Stimulated activated CD8-positive, alpha-beta memory T cell treated with anti-CD3 and anti-CD28 coated beads, Interleukin-15, amount 100 ng/mL, for 24 hours (primary cell): ENCODE data around the gene TCF7L2.

Source experiments
- DNase-seq: peaks from one replicate; pipeline ENCODE4 v3.0.0-alpha.2; 2020; ENCODE audit warnings: low read depth

The TCF7L2 gene

DNA sequence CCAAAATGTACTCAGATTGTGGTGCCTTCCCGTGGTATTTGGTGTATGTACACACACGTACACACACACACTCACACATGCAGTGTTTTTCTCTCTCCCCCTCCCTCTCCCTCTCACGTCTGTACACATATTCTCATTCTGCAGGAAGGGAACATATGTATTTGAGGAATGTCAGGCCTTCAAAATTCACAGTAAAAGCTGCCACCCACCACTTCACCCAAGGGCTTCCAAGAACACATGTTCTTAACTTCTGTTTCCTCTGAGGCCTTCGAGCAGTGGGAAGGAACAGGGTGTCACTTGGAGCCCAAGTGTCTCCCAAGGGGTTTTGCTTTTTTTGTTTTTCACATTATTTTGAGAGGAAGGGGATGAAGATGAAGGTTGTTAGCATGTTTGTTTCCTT lies 198.9 kb downstream of the TCF7L2 start:
- no peak for DNase-seq

DNA sequence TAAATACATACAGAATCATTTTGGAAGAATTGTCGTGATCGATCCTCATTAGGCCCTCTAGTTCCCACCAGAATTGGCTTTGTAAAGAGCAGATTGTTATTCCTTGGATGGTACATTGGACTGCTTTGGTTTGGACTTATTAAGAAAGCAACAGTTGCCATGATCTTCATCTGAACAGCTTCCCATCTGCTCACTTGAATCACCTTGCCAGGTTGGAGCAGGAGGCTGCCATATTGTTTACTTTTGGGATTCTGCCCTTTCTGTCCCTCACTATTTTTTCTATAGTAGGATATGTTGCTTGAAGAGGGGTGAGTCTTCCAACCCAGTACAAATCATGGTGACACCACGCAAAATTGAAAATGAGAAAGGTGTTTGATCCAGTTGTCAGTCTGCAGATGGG lies 199.6 kb downstream of the TCF7L2 start:
- no peak for DNase-seq

DNA sequence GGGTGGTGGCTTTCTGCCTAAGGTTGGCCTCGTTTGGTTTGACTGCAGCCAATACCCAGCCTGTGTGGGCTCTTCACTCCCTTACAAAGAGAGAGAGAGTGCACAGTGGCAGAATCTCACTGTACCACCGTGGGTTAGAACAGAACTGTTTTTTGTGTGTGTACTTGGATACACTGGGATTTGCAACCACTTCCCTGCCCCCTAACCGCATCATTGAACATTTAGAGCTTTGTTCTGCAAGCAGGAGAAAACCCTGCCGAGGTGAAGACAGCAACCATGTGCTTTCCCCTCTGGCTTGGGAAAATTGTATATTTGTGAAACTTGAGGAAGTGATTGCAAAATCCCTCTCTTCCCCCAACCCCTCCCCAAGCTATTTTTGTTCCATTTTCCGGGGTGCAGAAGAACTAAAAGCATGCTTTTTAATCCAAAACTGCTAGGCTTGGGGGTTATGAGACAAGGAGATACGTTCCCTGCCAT lies 201.2 kb downstream of the TCF7L2 start:
- DNase-seq = no peak

DNA sequence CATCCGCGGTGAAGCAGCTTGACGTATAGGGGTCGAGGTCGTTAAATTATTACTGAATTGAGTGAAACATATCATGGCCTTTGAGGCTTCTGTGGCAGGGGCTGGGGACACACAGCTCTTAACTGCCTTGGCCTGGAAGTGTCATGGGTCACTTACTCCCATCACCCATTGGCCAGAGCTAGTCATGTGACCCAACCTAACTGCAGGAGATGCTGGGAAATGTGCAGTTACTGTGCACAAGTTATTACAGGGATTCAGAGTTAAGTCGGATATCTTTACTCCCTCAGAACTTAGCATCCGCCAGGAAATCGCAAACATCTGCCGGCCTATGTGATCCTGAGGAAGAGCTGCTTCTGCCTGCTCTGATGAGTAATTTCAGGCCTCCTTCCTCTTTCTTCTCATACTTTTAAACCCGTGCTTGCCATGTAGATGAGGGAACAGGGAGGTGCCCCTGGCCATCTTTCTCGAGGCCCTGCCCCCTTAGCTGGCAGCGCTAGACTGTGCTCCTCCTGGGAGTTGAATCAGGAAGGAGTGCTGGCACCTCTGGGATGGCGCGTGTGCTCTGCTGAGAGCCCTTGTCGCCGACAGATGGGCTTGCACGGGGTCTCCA lies 203.6 kb downstream of the TCF7L2 start:
- DNase-seq = no peak

DNA sequence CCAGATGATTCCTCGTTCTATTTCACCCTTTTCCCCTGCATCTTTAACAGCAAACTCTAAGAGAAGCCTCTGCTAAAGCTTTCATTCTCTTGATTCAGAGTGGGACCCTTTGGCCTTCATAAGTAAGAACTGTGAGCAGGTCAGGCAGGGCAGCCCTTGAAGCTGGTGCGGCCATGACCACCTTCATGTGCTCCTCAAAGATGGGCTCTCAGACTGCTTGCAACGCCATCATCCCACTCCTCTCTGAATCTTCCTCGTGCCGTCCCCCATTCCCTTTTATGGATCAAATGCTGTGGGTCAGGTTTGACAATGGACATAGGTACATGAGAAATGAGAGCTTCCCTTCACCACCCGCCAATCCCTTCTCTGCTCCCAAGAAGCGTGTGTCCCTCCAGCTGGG lies 207.4 kb downstream of the TCF7L2 start:
- no peak for DNase-seq

DNA sequence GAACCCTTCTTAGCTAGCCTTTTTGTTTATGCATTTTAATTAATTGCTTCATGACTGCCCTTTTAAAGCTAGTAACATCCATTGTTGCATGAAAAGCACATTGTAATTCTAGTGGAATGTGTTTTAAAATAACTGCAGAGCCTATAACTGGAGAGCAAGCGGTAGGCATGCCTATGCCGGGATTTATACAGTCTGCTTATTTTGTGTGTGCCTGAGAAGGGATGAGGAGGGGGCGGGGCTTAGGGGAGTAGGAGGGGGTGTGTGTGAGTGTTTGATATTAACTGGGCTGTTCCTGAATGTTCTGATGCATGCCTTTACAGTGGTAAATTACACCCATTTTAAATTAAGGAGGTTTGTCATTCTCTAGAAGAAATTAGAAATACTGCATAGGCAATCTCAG lies 208.1 kb downstream of the TCF7L2 start:
- no peak for DNase-seq

DNA sequence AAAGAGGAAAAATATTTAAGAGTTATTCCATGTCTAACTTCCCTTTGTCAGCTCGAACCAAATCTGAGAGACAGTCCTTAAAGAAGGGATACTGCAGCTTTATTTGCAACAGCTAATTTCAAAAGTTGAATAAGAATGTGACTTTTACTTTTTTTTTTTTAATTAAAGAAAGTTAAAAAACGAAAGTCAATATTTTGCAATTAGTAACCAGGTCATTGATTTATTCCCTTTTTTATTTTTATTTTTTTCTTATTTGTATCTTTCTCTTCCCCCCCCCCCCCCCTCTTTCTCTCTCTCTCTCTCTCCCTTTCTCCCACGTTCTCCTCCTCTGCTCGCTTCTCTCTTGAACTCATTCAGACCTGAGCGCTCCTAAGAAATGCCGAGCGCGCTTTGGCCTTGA lies 209.5 kb downstream of the TCF7L2 start:
- DNase-seq = no peak

DNA sequence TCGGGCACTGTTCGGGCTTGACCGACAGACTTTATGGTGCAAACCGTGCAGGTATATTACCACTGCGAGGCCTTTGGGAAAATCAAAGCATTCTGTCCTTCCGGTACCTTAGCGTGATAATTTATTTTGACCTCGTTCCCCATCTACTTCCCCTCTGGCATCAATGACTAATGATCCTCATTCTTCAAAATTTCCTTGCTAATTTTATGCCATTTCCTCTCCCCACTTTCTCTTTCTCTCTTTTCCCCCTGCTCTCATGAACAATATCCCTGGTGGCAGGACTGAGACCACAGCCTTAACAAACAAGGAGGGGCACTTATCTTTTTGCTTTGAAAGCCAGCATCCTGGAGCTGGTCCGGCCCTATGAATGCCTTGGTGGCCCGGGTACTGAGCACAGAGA lies 210.6 kb downstream of the TCF7L2 start:
- DNase-seq = no peak

DNA sequence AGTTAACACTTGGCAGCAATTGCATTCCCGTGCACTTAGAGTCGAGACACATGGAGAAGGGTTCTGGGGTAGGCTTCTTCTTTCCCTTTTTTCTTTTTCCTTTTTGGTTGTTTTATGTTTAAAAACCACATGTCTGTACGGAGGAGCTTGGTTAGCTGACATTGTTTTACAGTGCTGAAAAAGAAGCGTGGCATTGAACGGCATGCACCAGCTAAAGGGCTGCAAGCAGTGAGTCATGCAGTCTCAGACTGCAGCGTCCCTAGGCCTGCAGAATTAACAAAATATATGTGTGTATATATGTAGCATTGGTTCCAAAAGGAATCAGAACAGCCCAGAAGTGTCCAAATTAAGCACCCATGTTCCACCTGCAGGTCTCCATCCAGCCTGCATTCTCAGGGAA lies 211.0 kb downstream of the TCF7L2 start:
- DNase-seq = no peak

DNA sequence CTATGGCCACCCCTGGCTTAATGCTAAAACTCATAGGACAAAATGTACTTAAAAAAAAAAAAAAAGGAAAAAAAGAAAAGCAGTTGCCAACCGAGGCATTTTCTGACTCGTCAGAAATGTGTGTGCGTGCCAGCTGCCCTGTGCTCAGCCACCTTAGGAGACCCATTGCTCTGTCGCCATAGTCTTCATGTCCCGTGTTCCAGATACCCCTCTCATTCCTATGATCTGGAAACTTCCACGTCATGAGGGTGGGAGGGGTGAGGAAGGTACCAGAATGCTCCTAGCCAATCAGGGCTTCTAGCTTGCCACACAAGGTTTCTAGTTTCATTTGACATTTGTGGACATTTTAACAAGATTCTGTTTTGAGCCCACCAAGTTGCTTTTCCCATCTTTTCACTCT lies 212.9 kb downstream of the TCF7L2 start:
- DNase-seq = no peak

DNA sequence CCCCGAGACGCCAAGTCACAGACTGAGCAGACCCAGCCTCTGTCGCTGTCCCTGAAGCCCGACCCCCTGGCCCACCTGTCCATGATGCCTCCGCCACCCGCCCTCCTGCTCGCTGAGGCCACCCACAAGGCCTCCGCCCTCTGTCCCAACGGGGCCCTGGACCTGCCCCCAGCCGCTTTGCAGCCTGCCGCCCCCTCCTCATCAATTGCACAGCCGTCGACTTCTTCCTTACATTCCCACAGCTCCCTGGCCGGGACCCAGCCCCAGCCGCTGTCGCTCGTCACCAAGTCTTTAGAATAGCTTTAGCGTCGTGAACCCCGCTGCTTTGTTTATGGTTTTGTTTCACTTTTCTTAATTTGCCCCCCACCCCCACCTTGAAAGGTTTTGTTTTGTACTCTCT lies 215.6 kb downstream of the TCF7L2 start:
- DNase-seq = no peak

DNA sequence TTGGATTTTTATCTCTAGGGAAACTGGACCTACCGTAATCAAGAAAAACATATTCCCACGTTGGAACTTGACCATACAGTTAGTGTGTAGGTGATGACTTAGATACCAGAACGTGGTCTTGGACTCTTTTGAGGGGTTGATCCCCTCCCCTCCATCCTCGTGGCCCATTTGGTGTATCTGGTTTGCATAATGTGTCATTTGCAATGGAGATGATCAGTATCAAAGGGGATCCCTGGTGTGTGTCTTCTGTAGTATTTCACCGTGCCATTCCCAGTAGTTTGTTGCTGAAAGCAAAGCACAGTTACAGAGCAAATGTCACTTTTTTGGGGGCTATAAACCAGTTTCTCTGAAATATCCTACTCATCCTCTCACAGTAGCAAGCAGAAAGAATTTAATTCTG lies 217.7 kb downstream of the TCF7L2 start:
- no peak for DNase-seq

DNA sequence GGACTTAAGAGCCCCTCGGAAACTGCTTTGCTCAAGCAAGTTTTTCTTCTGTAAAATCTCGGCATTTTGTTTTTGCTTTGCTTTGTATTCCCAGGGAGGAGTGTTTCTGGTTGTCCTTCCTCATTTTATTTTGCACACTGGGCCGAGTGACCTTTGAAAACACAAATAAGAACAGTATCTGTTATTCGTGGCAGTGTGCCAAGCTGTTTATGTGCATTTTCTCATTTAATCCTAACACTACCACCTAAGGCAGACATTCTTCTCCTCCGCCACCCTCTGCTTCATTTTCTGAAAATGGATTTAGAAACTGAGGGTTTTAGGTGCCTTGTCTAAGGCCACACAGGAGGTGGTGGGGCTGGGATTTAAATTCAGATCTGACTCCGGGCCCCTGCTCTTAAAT lies 218.5 kb downstream of the TCF7L2 start:
- no peak for DNase-seq

DNA sequence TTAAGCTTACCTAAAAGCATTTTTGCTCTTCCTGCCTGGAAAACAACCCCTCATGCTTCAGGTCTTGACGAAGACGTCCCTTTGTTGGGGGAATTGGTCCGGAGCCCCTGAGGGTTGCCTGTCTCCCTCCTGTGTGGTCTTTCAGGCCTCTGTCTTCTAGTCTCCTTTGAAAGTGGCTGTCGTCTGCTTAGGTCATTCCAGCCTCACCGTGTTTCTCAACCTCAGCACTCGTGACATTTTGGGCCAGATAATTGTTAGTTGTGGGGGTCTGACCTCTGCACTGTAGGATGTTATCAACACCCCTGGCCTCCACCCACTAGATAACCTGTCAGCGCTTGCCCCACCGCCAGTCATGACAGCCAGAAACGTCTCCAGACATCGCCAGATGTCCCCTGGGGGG lies 219.1 kb downstream of the TCF7L2 start:
- no peak for DNase-seq

DNA sequence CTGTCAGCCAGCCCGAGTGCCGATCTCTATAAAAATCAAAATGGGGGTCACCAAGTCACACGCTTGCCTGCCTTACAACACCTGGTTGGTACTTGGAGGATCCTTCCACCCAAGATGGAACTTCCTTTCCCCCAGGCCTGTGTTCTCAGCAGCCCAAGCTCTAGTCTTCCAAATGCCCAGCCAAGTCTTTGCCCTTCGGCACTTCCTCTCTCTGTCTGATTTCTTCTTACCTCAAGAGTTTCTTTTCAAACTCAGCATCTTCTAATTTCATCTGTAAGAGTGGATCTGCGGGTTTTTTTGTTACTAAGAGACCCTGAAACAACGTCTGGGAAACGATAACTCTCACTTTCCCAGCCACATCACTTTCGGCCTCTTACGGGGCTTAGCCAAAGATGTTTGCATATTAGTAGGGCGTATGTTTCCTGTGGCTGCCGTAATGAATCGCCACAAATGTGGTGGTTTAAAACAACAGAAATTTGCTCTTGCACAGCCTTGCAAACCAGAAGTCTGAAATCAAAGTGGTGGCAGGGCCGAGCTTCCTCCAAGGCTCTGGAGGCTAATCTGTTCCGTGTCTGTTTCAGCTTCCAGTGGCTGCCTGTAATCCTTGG lies 219.9 kb downstream of the TCF7L2 start:
- no peak for DNase-seq

DNA sequence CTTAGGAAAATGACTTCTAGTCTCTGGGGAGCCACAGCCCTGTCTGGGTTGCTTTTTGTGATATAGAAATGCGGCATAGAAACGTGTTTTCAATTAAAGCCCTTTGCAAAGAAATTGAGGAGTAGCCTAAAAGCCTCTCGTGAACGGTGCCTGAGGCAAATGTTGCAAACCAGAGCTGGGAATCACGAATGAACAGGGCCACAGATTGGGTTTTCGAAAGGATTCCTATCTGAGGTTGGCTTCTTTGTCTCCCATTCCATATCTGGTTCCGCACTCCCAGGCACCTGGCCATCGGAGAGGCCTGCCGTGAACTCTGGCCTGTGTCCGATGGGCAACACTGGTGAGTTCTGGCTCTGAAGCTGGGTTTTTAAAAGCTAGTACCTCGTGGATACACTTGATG lies 221.6 kb downstream of the TCF7L2 start:
- DNase-seq = no peak

DNA sequence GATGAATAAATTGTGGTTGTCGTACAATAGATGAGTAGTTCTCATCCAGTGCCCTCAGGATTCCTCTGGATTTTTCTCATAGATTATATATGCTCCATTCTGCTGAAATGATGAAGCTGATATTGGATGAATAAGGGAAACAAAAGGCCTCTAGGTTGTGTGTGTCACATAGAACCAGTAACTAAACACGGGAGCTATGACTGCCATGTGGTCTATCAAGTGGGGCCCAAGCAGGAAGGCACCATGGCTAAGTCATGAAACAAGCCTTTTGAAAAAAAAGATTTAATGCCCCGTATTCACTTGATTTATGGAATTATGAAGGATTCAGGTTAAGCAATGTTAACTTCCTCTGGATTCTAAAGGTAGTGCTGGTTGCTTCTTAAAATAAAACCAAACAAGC lies 225.1 kb downstream of the TCF7L2 start:
- DNase-seq = no peak

DNA sequence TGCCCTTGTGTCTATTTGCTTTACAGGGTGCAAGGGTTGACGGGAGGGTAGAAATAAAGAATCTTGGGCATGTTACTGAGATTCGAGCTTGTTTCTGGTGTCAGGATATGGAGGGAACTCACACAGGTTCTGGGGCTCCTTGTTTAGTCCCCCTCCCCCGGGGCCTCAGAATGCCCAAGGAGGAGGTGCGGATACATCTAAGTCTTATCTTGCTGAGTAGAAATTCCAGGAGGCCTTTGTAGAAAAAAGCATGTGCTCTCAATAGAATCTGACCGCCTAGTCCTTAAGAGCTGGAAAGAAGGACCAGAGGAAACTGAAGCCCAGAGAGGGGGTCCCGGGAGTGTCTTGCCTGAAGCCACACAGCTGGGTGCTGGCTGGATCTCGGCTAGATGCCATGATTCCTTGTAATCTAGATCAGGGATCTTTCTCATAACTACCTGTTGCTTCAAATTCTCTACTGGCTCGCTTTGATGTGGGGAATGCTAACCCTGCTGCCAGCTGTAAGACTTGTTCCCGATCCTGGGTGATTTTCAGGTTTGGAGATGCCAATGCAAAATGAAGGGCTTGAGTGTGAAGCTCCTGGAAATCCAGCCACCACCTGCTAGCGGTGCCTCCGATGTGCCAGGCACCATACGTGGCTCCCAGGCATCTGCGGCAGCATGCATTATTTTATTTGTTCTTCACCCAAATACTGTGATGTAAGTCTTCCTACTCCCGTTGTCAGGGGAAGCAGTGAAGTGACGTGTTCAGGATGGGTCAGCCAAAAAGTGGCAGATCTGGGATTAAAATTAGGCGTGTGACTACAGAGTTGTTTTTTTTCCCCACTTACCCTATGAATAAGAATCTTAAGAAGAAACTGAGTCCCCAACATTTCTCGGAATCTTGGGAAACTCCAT lies 226.0 kb downstream of the TCF7L2 start:
- DNase-seq = no peak

DNA sequence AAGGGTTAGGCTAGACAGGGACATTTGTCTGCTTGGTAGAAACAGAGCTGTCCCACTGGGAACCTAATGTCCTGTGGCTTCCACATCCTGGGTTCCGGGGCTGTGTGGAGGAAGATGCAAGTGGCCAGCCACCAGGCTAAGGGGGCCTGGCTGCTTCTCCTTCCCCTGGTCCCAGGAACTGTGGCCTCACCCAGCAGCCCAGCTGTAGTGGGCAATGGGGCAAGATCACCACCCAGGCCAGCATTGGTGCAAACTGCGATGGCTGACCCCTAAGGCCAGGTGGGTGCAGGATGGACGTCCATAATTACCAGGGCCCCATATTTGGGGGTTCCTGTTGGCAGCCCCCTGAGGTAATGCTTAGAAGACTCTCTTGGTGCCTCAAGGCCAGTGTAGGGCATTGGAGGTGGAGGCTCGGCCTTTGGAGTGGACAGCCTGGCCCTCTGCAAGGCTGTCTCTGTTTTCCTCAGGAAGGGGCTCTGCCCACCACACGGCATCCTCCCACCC lies 226.7 kb downstream of the TCF7L2 start:
- DNase-seq = no peak

DNA sequence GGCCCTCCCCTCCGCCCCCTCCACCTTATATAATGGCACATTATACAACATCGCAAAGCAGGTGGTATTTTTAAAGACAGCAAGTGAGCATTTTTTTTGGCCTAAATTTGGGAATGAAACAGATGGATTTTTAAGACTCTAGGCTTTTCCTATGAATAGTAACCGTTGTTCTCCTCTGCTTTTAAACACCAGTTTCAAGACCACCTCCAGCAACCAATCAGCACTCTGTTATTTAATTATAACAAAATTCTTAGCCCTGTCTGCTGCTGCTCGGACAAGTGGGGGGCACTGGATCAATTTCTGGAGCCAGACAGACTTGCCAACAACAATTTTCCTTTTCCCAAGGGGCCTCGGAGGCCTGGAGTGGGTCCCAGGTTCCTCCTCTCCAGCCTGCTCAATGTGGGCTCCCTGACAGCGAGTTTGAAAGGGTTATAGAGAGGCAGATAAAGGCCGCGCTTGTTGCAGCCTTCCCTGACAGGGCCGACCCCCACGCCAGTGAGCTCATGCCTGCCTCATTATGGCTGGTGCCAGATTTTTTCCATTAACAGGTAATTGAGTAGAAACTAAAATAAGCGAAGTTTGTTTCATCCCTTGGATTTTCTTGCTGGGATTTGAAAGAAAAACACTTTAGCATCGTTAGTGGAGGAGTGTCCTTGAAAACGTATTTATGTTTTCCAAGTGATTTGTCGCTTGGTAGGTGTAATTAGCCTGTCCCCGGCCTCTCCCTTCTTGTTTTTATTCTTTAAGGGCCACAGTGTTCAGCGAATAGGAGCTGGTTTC lies 227.3 kb downstream of the TCF7L2 start:
- no peak for DNase-seq

DNA sequence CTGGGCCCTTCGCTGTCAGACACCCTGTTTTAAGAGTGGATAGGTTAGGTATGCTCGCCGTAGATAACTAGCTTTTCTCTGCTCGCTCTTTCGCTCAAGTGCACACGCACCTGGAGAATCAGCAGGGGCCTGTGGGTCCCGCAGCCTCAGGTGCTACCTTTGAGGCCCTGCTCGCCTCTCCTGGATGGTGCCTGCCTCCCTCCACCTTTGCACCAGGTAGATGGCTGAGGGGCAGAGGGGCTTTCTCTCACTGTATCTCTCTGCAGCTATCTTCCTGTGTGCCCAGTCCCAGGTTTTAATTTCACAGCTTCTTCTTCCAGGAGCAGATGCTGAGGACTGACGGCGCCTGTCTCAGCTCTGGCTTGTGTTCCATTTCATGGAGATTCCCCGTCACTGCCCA lies 227.9 kb downstream of the TCF7L2 start:
- DNase-seq = no peak

DNA sequence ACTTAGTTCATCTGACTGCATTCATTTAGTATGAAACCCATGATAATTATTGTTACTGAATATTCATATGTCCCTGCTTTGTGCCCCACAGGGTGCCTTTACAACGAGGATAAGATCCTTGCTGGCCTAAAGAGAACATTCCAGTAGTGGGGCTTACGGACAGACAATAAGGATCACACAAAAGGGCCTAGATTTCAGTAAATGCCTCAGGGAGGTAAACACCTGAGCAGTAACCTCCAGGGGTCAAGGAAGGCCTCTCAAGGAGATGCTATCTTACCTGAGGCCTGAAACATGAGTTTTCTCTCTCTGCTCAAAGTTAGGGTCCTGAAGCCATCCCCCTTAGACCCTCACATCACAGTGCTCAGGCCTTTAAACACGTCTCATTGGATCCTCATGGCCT lies 228.7 kb downstream of the TCF7L2 start:
- DNase-seq = no peak
